Measurements from ENCODE around the gene PRR14. TPM values are rescaled to one million over a fixed set of nuclear protein-coding genes. Genes with fewer than 3 reads are reported as not detected.

The PRR14 gene
- total RNA-seq, 1 donor from 2014 or later, result 6.8 TPM

DNA sequence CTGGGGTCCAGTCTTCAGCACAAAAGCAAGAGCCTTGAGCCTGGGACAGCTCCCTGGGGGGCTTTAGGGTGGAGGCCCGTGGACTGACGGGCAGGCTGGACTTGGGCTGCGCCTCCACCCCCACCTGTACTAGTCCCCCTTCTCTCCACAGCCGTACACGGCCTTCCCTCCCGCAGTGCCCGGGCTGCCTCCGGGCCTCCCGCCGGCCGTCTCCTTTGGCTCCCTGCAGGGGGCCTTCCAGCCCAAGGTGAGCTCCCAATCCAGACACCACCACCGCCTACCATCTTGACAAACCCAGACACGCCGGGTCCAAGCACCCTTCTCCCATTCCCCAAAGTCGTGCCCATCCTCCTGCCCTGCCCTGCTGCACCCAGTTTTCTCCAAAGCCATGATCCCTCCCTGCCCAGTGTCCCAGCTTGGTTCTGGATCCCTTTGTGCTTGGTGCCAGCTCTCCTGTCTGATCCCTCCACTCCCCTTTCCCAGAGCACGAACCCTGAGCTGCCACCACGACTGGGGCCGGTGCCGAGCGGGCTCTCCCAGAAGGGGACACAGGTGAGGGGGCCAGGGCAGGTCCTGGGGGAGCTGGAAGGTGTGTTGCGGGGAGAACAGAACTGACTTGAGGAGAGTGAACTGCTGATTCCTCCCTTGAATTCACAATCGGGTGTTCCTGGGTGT lies 14.5 kb downstream of the PRR14 start:
- Histone ChIP-seq H3K4me1 (ENCODE audit: control insufficient read depth in 3 of 3, insufficient read depth in 3 of 3, low read length in 3 of 3) (peaks cover 22 to 35% (median 26%) of the 10 kb centered on the region in 3 donors), H3K36me3 (ENCODE audit: control insufficient read depth in 3 of 3, insufficient read depth in 3 of 3, low read length in 3 of 3) (peaks cover 69 to 80% (median 77%) of the 10 kb centered on the region in 3 donors), H3K27me3 (ENCODE audit: control insufficient read depth in 3 of 3, insufficient read depth in 3 of 3, low read length in 3 of 3) (no peaks in the 10 kb centered on the region), H3K9ac (ENCODE audit: low read depth in 1 of 3, low read length in 3 of 3) (peak overlapping the region in 1 of 3 donors; percentile 25), H3K27ac (ENCODE audit: low read depth, low read length) (no peak overlapping the region), H3K4me3 (ENCODE audit: low read length in 3 of 3) (no peak overlapping the region), H3K9me3 (ENCODE audit: control insufficient read depth in 3 of 3, low read length in 3 of 3) (no peaks in the 10 kb centered on the region)

DNA sequence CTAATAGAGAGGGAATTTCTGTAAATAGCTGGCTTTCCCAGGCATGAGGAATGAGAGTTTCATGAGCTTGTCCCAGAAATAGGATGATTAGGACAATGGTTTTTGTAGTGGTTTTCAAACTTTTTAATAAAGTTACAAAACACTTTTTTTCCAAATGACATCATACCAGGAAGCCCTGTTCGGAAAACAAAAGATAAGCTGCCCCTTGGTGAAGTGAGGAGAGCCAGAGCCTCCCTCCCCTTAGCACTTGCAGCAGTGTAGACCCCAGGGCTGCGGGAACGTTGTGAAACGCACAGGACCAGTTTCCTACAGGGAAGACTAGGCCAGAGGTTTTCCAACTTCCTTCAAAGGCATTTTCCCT lies 15.1 kb downstream of the PRR14 start:
- Histone ChIP-seq H3K4me3 (ENCODE audit: low read length in 3 of 3) (no peak overlapping the region), H3K9me3 (ENCODE audit: control insufficient read depth in 3 of 3, low read length in 3 of 3) (no peaks in the 10 kb centered on the region), H3K36me3 (ENCODE audit: control insufficient read depth in 3 of 3, insufficient read depth in 3 of 3, low read length in 3 of 3) (peaks cover 69 to 80% (median 76%) of the 10 kb centered on the region in 3 donors), H3K27me3 (ENCODE audit: control insufficient read depth in 3 of 3, insufficient read depth in 3 of 3, low read length in 3 of 3) (no peaks in the 10 kb centered on the region), H3K4me1 (ENCODE audit: control insufficient read depth in 3 of 3, insufficient read depth in 3 of 3, low read length in 3 of 3) (peaks cover 16 to 29% (median 20%) of the 10 kb centered on the region in 3 donors), H3K9ac (ENCODE audit: low read depth in 1 of 3, low read length in 3 of 3) (no peak overlapping the region), H3K27ac (ENCODE audit: low read depth, low read length) (no peak overlapping the region)

DNA sequence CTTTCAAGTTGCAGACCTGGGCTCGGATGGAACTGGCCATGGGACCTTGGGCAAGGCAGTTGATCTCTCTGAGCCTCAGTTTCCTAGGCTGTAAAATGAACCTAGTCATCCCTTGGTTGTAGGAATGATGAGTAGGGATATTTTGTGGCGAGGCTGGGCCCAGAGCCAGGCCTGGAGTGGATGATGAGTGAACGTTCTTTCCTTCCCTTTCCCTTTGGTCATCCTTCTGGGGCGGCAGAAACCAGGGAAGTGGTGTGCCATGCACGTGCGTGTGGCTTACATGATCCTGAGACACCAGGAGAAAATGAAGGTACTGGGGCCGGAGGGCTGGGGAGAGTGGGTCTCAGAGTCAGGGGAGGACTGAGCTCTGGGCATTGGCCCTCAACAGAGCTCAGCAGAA lies 15.9 kb downstream of the PRR14 start:
- Histone ChIP-seq H3K4me3 (ENCODE audit: low read length in 3 of 3) (no peak overlapping the region), H3K27me3 (ENCODE audit: control insufficient read depth in 3 of 3, insufficient read depth in 3 of 3, low read length in 3 of 3) (no peaks in the 10 kb centered on the region), H3K27ac (ENCODE audit: low read depth, low read length) (no peak overlapping the region), H3K36me3 (ENCODE audit: control insufficient read depth in 3 of 3, insufficient read depth in 3 of 3, low read length in 3 of 3) (peaks cover 62 to 71% (median 67%) of the 10 kb centered on the region in 3 donors), H3K4me1 (ENCODE audit: control insufficient read depth in 3 of 3, insufficient read depth in 3 of 3, low read length in 3 of 3) (peaks cover 8 to 21% (median 12%) of the 10 kb centered on the region in 3 donors), H3K9me3 (ENCODE audit: control insufficient read depth in 3 of 3, low read length in 3 of 3) (no peaks in the 10 kb centered on the region), H3K9ac (ENCODE audit: low read depth in 1 of 3, low read length in 3 of 3) (no peak overlapping the region)

DNA sequence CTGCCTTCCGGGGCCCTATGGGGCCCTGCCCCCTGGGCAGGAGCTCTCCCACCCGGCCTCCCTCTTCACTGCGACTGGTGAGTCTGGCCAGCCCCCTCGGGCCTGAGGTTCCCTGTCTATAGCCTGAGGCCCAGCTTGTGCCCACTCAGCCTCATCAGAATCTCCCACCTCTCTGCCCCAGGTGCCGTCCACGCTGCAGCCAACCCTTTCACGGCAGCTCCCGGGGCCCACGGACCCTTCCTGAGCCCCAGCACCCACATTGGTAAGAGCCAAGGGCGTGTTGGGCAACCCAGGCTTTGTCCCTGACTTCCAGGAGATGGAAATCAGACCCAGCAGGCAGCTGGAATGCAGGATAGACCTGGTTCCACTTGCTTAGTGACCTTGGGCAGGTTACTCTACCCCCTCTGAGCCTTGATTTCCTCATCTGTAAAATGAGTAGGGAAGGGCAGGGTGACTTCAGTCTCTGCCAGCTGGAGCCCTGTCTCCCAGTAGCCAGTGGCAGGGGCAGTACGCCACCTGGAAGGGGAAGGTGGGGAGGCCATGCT lies 16.7 kb downstream of the PRR14 start:
- Histone ChIP-seq H3K27me3 (ENCODE audit: control insufficient read depth in 3 of 3, insufficient read depth in 3 of 3, low read length in 3 of 3) (no peaks in the 10 kb centered on the region), H3K4me3 (ENCODE audit: low read length in 3 of 3) (no peak overlapping the region), H3K4me1 (ENCODE audit: control insufficient read depth in 3 of 3, insufficient read depth in 3 of 3, low read length in 3 of 3) (peaks cover 4 to 13% (median 5%) of the 10 kb centered on the region in 3 donors), H3K27ac (ENCODE audit: low read depth, low read length) (no peak overlapping the region), H3K9ac (ENCODE audit: low read depth in 1 of 3, low read length in 3 of 3) (no peak overlapping the region), H3K9me3 (ENCODE audit: control insufficient read depth in 3 of 3, low read length in 3 of 3) (no peaks in the 10 kb centered on the region), H3K36me3 (ENCODE audit: control insufficient read depth in 3 of 3, insufficient read depth in 3 of 3, low read length in 3 of 3) (peaks cover 54 to 64% (median 60%) of the 10 kb centered on the region in 3 donors)

DNA sequence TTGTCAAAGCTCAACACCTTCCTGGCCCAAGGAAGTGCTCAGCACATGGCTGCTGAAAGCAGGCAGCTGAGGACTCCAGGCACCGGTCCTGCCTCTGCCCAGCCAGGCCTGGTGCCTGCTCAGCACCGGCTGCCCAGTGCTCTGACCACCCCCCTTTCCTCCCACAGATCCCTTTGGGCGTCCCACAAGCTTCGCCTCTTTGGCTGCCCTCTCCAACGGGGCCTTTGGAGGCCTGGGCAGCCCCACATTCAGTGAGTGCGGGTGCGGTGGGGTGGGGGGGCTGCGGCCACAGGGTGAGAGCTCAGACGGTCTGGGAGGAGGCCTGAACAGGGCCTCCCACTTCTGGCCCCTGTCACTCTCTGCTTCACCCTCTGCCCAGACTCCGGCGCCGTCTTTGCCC lies 17.6 kb downstream of the PRR14 start:
- H3K36me3 ChIP-seq (ENCODE audit: control insufficient read depth in 3 of 3, insufficient read depth in 3 of 3, low read length in 3 of 3), result peaks cover 45 to 56% (median 50%) of the 10 kb centered on the region in 3 donors
- no peak overlapping the region for H3K9ac ChIP-seq (ENCODE audit: low read depth in 1 of 3, low read length in 3 of 3)
- H3K27ac ChIP-seq (ENCODE audit: low read depth, low read length), result no peak overlapping the region
- H3K4me1 ChIP-seq (ENCODE audit: control insufficient read depth in 3 of 3, insufficient read depth in 3 of 3, low read length in 3 of 3), result peaks cover 4 to 5% (median 5%) of the 10 kb centered on the region in 3 donors
- no peak overlapping the region for H3K4me3 ChIP-seq (ENCODE audit: low read length in 3 of 3)
- H3K9me3 ChIP-seq (ENCODE audit: control insufficient read depth in 3 of 3, low read length in 3 of 3), result no peaks in the 10 kb centered on the region
- no peaks in the 10 kb centered on the region for H3K27me3 ChIP-seq (ENCODE audit: control insufficient read depth in 3 of 3, insufficient read depth in 3 of 3, low read length in 3 of 3)

DNA sequence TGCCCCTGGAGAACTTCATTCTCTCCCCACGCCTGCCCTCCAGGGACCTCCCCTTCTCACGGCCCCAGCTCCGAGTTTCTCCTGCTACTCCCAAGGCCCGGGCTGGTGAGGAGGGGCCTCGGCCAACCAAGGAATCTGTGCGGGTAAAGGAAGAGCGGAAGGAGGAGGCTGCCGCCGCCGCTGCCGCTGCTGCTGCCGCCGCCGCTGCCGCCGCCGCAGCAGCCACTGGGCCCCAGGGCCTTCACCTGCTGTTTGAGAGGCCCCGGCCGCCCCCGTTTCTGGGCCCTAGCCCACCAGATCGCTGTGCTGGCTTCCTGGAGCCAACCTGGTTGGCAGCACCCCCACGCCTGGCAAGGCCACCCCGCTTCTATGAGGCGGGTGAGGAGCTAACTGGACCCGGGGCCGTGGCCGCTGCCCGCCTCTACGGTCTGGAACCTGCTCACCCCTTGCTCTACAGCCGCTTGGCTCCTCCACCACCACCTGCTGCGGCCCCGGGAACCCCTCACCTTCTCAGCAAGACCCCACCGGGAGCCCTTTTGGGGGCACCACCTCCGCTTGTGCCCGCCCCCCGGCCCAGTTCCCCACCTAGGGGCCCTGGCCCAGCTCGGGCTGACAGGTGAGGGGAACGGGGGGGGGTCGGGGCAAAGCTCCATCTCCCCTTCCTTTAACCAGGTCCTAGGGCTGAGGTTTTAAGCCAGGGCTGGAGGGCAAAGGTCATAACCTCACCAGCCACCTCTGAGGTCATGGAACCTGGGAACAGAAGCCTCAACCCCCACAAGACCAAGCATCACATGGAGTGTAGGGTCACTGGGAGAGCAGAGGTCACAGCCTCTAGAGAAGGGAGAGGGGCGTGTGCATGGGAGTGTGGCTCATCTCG lies 18.5 kb downstream of the PRR14 start:
- peaks cover 39 to 50% (median 45%) of the 10 kb centered on the region in 3 donors for H3K36me3 ChIP-seq (ENCODE audit: control insufficient read depth in 3 of 3, insufficient read depth in 3 of 3, low read length in 3 of 3)
- no peak overlapping the region for H3K27ac ChIP-seq (ENCODE audit: low read depth, low read length)
- H3K9ac ChIP-seq (ENCODE audit: low read depth in 1 of 3, low read length in 3 of 3), result no peak overlapping the region
- peaks cover 0 to 4% (median 0%) of the 10 kb centered on the region in 3 donors for H3K4me1 ChIP-seq (ENCODE audit: control insufficient read depth in 3 of 3, insufficient read depth in 3 of 3, low read length in 3 of 3)
- H3K9me3 ChIP-seq (ENCODE audit: control insufficient read depth in 3 of 3, low read length in 3 of 3), result no peaks in the 10 kb centered on the region
- H3K4me3 ChIP-seq (ENCODE audit: low read length in 3 of 3), result no peak overlapping the region
- no peaks in the 10 kb centered on the region for H3K27me3 ChIP-seq (ENCODE audit: control insufficient read depth in 3 of 3, insufficient read depth in 3 of 3, low read length in 3 of 3)

DNA sequence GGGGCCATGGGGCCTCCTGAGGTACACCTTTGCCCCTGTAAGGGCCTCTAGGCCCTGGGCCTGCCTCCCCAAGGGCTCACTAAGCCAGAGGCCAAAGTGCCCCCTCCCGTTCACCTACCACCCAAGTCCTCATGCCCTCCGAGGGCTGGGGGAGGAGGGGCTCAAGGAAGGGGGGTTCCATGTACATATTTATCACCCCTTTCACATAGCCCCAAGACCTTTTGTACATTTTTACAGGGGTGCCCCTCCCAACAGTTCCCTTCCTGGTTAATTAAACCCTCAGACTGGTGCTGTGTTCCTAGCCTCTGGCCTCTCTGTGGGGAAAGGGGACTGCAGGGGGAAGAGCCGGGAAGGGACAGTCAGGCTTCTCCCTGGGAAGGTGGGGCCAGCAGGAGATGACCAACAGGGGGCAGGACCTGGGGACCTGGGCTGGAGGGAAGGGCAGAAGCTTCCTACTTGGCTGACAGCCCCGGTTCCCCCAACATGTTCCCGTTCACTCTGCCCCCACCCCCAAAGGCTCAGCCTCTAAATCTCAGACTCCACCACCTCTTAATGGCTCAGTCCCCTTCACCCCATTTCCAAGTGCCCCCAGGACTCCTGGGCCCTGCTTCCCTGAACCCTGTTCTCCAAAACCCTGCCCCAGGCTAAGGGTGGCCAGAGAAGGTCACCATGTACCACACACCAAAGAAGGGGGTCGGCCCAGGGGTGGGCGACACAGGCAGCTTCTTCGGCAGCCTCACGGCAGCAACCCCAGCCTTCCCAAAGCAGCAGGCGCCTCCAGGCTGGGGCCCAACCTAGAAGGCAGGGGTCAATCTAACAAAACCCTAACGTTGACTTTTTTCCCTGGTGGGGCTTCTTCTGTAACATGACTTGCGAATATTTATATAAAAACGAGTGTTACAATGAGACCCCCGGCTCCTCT lies 19.4 kb downstream of the PRR14 start:
- no peak overlapping the region for H3K4me3 ChIP-seq (ENCODE audit: low read length in 3 of 3)
- no peaks in the 10 kb centered on the region for H3K27me3 ChIP-seq (ENCODE audit: control insufficient read depth in 3 of 3, insufficient read depth in 3 of 3, low read length in 3 of 3)
- peaks cover 0 to 4% (median 0%) of the 10 kb centered on the region in 3 donors for H3K4me1 ChIP-seq (ENCODE audit: control insufficient read depth in 3 of 3, insufficient read depth in 3 of 3, low read length in 3 of 3)
- H3K9ac ChIP-seq (ENCODE audit: low read depth in 1 of 3, low read length in 3 of 3), result no peak overlapping the region
- no peak overlapping the region for H3K27ac ChIP-seq (ENCODE audit: low read depth, low read length)
- H3K36me3 ChIP-seq (ENCODE audit: control insufficient read depth in 3 of 3, insufficient read depth in 3 of 3, low read length in 3 of 3), result peaks cover 31 to 42% (median 38%) of the 10 kb centered on the region in 3 donors
- H3K9me3 ChIP-seq (ENCODE audit: control insufficient read depth in 3 of 3, low read length in 3 of 3), result no peaks in the 10 kb centered on the region

DNA sequence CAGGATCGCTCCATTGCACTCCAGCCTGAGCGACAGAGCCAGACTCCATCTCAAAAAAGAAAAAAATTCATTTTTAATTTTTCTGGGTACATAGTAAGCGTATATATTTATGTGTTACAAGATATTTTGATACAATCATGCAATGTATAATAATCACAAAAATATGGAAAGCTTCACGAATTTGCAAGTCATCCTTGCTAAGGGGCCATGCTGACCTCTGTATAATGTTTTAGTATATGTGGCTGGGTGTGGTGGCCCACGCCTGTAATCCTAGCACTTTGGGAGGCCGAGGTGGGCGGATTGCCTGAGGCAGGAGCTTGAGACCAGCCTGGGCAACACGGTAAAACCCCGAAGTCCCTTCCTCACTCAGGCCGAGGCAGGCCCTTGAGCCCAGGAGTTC lies 24.4 kb downstream of the PRR14 start:
- Histone ChIP-seq H3K27ac (ENCODE audit: low read depth, low read length) (no peak overlapping the region), H3K36me3 (ENCODE audit: control insufficient read depth in 3 of 3, insufficient read depth in 3 of 3, low read length in 3 of 3) (peaks cover 0 to 3% (median under 1%) of the 10 kb centered on the region in 3 donors)

DNA sequence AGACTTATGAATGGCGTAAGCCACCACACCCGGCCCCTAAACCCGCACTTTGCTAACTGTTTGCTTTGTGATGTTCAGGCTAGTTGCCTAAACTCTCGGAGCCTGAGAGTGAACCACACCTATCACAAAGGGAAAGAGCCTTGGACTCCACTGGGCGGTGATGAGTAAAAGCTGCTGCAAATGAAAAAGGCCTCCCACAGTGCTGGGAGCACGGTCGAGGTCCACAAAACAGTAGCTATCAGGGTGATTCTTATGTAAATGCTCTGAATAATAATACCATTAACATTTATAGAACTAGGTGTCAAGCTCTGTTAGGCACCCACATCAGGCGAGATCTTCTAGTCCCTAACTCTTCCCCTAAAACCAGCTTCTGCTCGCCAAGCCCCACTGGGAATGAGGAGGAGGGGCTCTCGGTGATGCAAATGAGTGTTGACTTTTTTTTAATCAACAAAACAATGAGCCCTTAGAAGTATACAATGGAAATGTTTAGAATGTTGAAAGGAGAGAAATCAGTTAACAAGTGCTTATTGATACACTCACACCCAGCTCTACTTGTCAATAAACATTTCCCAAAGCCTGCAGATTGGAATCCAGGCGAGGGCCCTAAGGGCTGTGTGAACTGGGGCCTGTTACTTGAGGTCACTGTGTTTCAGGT lies 27.3 kb downstream of the PRR14 start:
- Histone ChIP-seq H3K27me3 (ENCODE audit: control insufficient read depth in 3 of 3, insufficient read depth in 3 of 3, low read length in 3 of 3) (no peaks in the 10 kb centered on the region), H3K27ac (ENCODE audit: low read depth, low read length) (no peak overlapping the region), H3K36me3 (ENCODE audit: control insufficient read depth in 3 of 3, insufficient read depth in 3 of 3, low read length in 3 of 3) (no peaks in the 10 kb centered on the region), H3K9ac (ENCODE audit: low read depth in 1 of 3, low read length in 3 of 3) (no peak overlapping the region), H3K4me3 (ENCODE audit: low read length in 3 of 3) (no peak overlapping the region), H3K4me1 (ENCODE audit: control insufficient read depth in 3 of 3, insufficient read depth in 3 of 3, low read length in 3 of 3) (no peaks in the 10 kb centered on the region), H3K9me3 (ENCODE audit: control insufficient read depth in 3 of 3, low read length in 3 of 3) (no peaks in the 10 kb centered on the region)

More for the DNA sequence above, 24.4 kb downstream of the PRR14 start:
- H3K9ac ChIP-seq (ENCODE audit: low read depth in 1 of 3, low read length in 3 of 3), result no peak overlapping the region
- no peaks in the 10 kb centered on the region for H3K9me3 ChIP-seq (ENCODE audit: control insufficient read depth in 3 of 3, low read length in 3 of 3)
- no peaks in the 10 kb centered on the region for H3K4me1 ChIP-seq (ENCODE audit: control insufficient read depth in 3 of 3, insufficient read depth in 3 of 3, low read length in 3 of 3)
- H3K4me3 ChIP-seq (ENCODE audit: low read length in 3 of 3), result no peak overlapping the region
- H3K27me3 ChIP-seq (ENCODE audit: control insufficient read depth in 3 of 3, insufficient read depth in 3 of 3, low read length in 3 of 3), result no peaks in the 10 kb centered on the region

Measured in skeletal muscle tissue (tissue), 4 donors.